Activated CD4-positive, CD25-positive, alpha-beta regulatory T cell treated with anti-CD3 and anti-CD28 coated beads, Interleukin-2, amount 50 U/mL, for 24 hours (primary cell): Measurements from ENCODE around the gene TSPAN9.

Experiments used
- ATAC-seq, 2 donors: fragments of 150-1000 bp; cut with Tn5 transposase; one replicate each; pipeline ENCODE4 v1.10.0; 2021; ENCODE audit warnings: mild to moderate bottlenecking in 1 of 2, moderate library complexity in 1 of 2

TSPAN9 gene

GRCh38 chr12:3081091-3081490 is 3.9 kb downstream of the TSPAN9 start:
- ATAC-seq: no peak

DNA sequence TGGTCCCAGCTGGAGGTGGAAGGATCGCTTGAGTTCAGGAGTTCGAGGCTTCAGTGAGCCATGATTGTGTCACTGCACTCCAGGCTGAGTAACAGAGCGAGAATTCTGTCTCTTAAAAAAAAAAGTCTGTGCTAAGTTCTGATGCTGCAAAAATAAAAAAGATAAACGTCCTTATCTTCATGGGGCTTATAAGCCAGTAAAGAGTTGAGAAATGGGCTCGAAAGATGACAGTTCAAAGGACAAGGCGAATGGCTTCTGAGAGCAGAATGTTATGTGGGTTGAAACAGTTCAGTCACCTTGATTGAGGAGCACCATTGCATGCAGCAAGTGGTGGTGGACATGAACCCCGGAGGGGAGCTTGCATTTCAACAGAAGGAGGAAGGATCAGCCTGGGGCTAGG is 4.7 kb downstream of the TSPAN9 start:
- no peak for ATAC-seq

DNA sequence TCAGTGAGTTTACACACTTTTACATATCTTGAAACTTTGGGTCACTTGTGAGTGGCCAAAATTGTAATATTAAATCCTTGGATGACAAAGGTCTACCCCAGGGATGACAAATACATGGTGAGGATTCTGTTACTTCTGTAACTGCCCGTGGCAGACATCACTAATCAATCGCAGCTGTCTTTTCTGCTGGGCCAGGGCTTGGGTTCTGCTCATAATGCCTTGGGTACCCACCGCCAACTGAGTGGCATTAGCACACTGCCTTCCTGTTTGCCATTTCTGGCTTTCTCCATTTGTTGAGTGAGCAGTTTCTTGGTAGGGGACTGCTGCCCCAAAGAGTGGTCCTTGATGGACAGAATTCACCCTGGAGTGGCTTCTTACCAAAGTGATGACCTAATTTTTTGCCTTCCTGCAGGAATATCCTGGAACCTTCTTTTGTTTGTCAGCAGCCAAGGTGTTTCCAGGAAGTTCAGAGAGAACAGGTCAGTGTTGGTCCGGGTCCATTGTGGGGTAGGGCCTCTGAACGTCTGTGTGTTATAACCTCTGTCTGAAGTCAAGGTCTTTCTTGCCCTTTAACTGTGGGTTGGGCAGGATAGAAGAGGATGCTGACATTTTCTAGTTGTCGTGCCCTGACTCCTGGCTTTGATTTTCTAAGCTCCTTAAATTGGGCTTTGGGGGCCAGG is 6.2 kb downstream of the TSPAN9 start:
- ATAC-seq: no peak

GRCh38 chr12:3083921-3084347 is 6.8 kb downstream of the TSPAN9 start:
- no peak for ATAC-seq

DNA sequence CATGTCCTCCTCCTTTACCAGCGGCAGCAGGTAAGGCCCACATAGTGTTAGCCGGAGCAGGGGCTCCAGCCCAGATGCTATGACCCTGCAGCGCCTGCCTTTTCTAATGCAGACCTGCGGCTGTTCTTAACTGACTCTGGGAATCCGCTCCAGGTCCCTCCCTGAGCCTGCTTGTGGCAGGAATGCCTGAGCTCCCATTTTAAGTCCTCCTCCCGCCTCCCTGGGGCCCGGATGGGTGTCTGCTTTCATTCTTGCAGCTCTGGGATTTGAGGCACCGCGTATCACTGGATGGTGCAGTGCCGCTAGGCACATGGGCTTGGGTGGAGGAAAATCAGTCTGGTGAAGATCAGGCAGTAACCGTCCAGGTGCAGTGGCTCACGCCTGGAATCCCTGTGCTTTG is 7.6 kb downstream of the TSPAN9 start:
- ATAC-seq: no peak

DNA sequence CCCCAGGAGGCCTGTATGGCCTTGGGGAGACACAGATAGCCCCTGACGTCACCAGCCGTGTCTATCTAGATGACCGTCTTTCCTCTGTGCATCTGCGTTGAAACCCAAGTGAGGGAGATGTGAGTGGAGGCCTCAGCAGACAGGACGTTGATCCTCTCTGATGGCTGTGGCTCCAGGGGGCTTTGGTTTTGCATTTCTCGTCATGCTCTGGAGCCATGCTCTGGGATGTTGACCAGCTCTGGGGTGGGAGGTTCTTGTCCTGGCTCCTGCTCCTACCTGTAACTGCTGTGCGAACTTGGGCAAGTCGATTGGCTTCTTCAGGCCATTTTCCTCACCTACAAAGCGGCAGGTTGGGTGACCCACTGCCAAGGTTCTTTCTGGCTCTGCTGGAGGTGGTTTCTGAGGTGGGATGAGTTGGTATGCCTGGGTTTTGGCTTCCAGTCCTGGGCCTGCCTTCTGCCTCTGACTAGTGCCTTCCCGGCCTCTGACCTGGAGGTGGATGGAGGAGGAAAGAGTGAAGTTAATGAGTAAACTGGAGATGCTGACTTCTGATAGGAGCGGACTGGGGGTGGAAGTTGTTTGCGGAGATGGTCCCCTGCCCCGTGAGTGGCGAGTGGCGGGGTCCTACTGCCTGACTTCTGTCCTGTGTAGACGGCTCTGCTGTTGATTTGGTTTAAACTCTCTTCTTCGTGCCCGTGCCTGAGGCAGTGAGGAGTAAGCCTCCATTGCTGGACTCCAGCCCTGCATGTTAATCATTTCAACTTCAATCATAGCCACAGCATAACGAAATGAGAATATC is 8.4 kb downstream of the TSPAN9 start:
- no peak for ATAC-seq

DNA sequence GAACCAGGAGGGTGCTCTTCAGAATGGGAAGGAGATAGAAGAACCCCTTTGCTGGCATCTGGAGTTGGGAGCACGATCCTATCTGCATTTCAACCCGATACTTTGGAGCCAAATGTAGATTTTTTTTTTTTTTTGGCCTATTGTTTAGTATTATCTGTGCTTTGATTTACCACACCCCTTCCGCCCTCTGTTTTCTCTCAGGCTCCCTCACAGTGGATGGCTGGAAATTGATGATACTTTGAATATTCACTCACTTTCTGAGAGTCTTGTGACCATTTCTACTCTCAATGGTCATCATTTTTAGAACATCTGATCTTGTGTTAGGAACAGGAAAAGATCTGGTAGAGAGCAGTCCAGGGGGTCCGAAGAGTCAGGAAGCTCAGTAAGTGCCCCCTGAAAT is 9.0 kb downstream of the TSPAN9 start:
- no peak for ATAC-seq

- no peak for ATAC-seq
Observed at GRCh38 chr12:3086729-3087323, 9.6 kb downstream of the TSPAN9 start.

- ATAC-seq: no peak
Observed at GRCh38 chr12:3087758-3088650, 10.8 kb downstream of the TSPAN9 start.

GRCh38 chr12:3089588-3089987 is 12.4 kb downstream of the TSPAN9 start:
- no peak for ATAC-seq

DNA sequence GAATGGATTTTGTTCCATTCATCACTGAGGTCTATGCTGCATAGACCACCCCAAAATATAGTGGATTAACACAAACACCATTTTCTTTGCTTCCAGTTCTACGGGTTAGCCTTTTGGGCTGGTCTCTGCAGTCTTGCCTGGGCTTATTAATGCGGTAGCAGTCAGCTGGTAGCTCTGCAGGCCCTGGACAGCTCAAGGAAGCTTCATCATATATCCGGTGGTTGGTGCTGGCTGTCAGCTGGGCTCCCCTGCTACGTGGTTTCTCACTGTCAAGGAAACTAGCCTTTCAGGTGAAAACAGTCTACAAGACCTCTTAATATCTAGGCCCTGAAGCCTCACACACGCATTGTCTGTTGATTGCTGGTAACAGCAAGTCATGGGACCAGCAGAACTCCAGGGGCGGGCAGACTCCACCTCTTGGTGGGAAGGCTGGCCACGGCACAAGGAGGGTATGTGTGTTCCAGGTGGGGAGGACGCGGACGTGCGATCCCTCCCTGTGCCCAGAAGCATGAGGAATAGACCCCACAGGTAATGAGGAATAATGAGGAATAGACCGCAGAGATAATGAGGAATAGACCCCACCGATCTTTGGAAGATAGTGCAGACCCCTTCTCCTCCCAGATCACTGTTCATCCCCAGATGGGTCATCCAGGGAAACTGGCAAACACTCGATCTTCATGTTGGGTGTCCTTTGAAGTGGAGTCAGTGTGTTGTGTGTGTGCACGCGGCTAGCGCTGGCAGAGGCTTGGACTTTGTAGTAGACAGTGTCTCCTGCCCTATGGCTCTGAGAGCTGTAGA is 13.3 kb downstream of the TSPAN9 start:
- ATAC-seq: no peak

- no peak for ATAC-seq
Observed at GRCh38 chr12:3091038-3091319, 13.8 kb downstream of the TSPAN9 start.

GRCh38 chr12:3091382-3092241 is 14.4 kb downstream of the TSPAN9 start:
- no peak for ATAC-seq

GRCh38 chr12:3092764-3093163 is 15.6 kb downstream of the TSPAN9 start:
- no peak for ATAC-seq

- no peak for ATAC-seq
Observed at GRCh38 chr12:3097186-3097804, 20.1 kb downstream of the TSPAN9 start.

GRCh38 chr12:3097836-3098235 is 20.7 kb downstream of the TSPAN9 start:
- ATAC-seq: no peak

GRCh38 chr12:3098436-3098835 is 21.3 kb downstream of the TSPAN9 start:
- ATAC-seq: no peak

- no peak for ATAC-seq
Observed at GRCh38 chr12:3099146-3099545, 22.0 kb downstream of the TSPAN9 start.

- no peak for ATAC-seq
Observed at GRCh38 chr12:3101309-3102024, 24.3 kb downstream of the TSPAN9 start.

DNA sequence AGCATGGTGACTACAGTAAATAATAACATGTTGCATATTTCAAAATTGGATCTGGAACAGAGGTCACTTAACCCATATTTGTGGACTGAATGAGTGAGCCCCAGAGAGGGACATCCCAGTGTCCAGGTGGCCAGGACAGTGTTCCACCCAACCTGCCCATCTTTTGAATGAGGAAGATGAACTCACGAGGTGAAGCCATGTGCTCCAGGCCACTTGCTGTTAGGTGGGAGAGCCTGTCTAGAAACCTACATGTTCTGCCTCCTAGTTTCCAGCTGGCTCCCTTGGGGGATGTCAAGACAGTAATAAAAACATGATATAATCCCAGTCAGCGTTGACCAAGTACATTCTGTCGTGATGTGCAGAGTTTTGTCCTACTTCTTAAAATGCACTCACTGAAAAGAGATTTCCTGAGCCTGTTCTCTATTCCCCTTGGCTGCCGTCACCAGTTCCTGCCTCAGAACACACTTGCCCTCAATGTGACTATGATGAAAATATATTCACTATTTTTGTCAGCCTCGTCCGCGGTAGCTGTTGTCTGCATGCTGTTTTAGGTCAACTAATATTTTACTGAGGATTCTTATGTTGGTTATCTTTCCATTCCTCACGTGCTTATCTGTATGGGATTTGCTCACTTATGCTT is 25.7 kb downstream of the TSPAN9 start:
- ATAC-seq: no peak
